KBM-7 (cell line): ENCODE data around the gene OPRM1.
"Not testable (repeated sequence)": the region's sequence is repeated elsewhere in the genome, so short reads cannot be mapped to it uniquely, and the experiment has no call there.

ENCODE experiments used
- DNase-seq: peaks from one replicate; pipeline ENCODE4 v3.0.0-alpha.2; 2015
- in situ Hi-C: fragments of 300-500 bp; cut with MboI; formaldehyde crosslinking; loops from 2 replicates; pipeline ENCODE4 v1.14.3; 2020; ENCODE audit warnings: low sequenced_read_pairs, low pct_unique_long_range_greater_than_20kb, mixed read lengths

Gene OPRM1

GRCh38 chr6:154187203-154187602, 148.2 kb downstream of the OPRM1 start:
- DNase-seq, result no peak
- in situ Hi-C loops, result no loop called here

- in situ Hi-C loops, result no loop called here
- no peak for DNase-seq
Observed at GRCh38 chr6:154187714-154188113, 148.7 kb downstream of the OPRM1 start.

GRCh38 chr6:154196333-154196885, 157.4 kb downstream of the OPRM1 start:
- in situ Hi-C loops, result no loop called here
- no peak for DNase-seq

GRCh38 chr6:154197196-154197860, 158.3 kb downstream of the OPRM1 start:
- in situ Hi-C loops, result no loop called here
- no peak for DNase-seq

- in situ Hi-C loops, DNase-seq: not testable (repeated sequence)
Observed at GRCh38 chr6:154201688-154202087, 162.6 kb downstream of the OPRM1 start.

GRCh38 chr6:154202339-154202738, 163.3 kb downstream of the OPRM1 start:
- DNase-seq, result peak; percentile 45

GRCh38 chr6:154202958-154203357, 163.9 kb downstream of the OPRM1 start:
- in situ Hi-C loops, result no loop called here
- DNase-seq, result no peak

More at GRCh38 chr6:154202339-154202738, 163.3 kb downstream of the OPRM1 start:
- in situ Hi-C loops, result no loop called here

- in situ Hi-C loops, result no loop called here
- no peak for DNase-seq
Observed at GRCh38 chr6:154206141-154206540, 167.1 kb downstream of the OPRM1 start.

- DNase-seq, result no peak
- in situ Hi-C loops, result no loop called here
Observed at GRCh38 chr6:154206996-154207395, 168.0 kb downstream of the OPRM1 start.

GRCh38 chr6:154209555-154209954, 170.5 kb downstream of the OPRM1 start:
- in situ Hi-C loops, result no loop called here
- no peak for DNase-seq

- DNase-seq, result no peak
- in situ Hi-C loops, result no loop called here
Observed at GRCh38 chr6:154210678-154211077, 171.6 kb downstream of the OPRM1 start.

- no peak for DNase-seq
- in situ Hi-C loops, result no loop called here
Observed at GRCh38 chr6:154213782-154214181, 174.7 kb downstream of the OPRM1 start.

GRCh38 chr6:154218301-154218700, 179.3 kb downstream of the OPRM1 start:
- in situ Hi-C loops, result no loop called here
- peak; percentile 77 for DNase-seq

GRCh38 chr6:154218787-154219186, 179.7 kb downstream of the OPRM1 start:
- in situ Hi-C loops, result no loop called here
- no peak for DNase-seq

- DNase-seq, result no peak
- in situ Hi-C loops, result no loop called here
Observed at GRCh38 chr6:154219250-154219649, 180.2 kb downstream of the OPRM1 start.

- DNase-seq, result no peak
- in situ Hi-C loops, result no loop called here
Observed at GRCh38 chr6:154222716-154223115, 183.7 kb downstream of the OPRM1 start.

- in situ Hi-C loops, result no loop called here
- DNase-seq, result no peak
Observed at GRCh38 chr6:154223296-154223695, 184.3 kb downstream of the OPRM1 start.

- DNase-seq, result no peak
- in situ Hi-C loops, result no loop called here
Observed at GRCh38 chr6:154226461-154226860, 187.4 kb downstream of the OPRM1 start.

GRCh38 chr6:154227862-154228520, 189.0 kb downstream of the OPRM1 start:
- in situ Hi-C loops, result no loop called here
- DNase-seq, result no peak

- in situ Hi-C loops, result no loop called here
- DNase-seq, result no peak
Observed at GRCh38 chr6:154228521-154228905, 189.5 kb downstream of the OPRM1 start.

GRCh38 chr6:154229786-154230185, 190.7 kb downstream of the OPRM1 start:
- no peak for DNase-seq
- in situ Hi-C loops, result no loop called here
